ENCODE results near the gene UNC13D.

DNA sequence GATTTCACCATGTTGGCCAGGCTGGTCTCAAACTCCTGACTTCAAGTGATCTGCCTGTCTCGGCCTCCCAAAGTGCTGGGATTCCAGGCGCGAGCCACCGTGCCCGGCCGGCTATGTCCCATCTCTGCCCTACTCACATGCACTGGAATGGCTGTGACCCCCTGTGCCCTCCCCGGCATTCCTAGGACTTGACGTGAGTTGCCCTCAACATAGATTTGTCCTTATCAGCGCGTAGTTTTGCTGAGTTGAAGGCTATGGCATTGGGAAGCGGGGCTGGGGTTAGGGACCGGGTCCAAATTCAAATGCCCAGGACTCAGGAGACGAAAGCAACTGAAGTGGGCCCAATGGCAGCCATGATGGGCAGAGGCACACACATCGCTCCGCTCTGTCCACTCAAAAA, 5.8 kb downstream of the UNC13D start:
- TF ChIP-seq, protein P1, sequence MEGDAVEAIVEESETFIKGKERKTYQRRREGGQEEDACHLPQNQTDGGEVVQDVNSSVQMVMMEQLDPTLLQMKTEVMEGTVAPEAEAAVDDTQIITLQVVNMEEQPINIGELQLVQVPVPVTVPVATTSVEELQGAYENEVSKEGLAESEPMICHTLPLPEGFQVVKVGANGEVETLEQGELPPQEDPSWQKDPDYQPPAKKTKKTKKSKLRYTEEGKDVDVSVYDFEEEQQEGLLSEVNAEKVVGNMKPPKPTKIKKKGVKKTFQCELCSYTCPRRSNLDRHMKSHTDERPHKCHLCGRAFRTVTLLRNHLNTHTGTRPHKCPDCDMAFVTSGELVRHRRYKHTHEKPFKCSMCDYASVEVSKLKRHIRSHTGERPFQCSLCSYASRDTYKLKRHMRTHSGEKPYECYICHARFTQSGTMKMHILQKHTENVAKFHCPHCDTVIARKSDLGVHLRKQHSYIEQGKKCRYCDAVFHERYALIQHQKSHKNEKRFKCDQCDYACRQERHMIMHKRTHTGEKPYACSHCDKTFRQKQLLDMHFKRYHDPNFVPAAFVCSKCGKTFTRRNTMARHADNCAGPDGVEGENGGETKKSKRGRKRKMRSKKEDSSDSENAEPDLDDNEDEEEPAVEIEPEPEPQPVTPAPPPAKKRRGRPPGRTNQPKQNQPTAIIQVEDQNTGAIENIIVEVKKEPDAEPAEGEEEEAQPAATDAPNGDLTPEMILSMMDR (IDR thresholded peaks at IDR 0.05), result no peak
- no peak for TF ChIP-seq POLR2A (IDR thresholded peaks at IDR 0.05)
